GM18868 (cell line): Measurements from ENCODE around the gene CAP2.
"Not testable (repeated sequence)": the region's sequence is repeated elsewhere in the genome, so short reads cannot be mapped to it uniquely, and the experiment has no call there.

Experiments
- ATAC-seq: cut with Tn5 transposase; IDR thresholded peaks from one replicate; pipeline ENCODE4 v1.9.1; 2021; ENCODE audit warnings: mild to moderate bottlenecking, moderate library complexity; ENCODE audit not compliant: unreplicated experiment

The CAP2 gene

DNA sequence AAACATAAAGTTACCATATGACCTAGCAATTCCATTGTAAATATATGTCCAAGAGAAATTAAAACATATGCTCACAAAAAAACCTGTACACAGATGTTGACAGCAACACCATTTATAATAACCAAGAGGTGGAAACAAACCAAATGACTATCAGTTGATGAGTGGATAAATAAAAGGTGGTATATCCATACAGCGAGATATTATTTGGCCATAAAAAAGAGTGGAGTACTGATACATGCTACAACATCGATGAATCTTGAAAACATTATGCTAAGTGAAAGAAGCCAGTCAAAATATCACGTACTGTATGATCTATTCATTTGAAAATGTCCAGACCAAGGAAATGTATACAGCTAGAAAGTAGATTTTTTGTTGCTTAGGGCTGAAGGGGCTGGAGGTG, 2.9 kb downstream of the CAP2 start:
- no peak for ATAC-seq

DNA sequence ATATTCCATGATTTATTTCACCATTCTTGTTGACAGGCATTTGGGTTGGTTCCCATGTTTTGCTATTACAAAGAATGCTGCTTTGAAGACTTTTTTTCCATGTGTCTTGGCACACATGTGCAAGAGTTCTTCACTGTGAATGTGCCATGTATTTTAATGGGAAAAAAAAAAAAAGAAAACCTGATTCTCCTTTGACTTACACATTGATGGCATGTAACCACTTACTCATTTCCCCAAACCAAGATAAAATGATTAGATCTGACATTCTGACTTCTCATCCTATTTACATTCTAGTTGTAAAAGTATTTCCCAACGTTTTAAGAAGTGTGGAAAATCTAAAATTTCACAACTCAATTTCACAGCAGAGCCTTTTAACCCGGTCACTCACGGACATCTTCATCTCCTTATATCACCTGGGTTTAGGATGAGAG, 4.4 kb downstream of the CAP2 start:
- ATAC-seq = no peak

- not testable (repeated sequence) for ATAC-seq
These were observed 12.0 kb downstream of the CAP2 start for GRCh38 chr6:17405181-17405943.

DNA sequence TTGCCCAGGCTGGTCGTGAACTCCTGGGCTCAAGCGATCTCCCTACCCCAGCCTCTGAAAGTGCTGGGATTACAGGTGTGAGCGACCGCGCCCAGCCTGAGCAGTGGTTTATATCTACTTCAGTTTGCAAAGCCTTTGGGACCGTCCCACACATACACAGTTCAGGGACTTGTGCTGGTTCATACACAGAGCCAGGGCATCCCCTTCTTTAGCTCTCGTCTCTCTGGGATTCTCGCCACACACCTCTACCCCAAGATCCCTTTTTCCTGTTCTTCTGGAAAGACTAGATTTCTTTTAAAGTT, 12.5 kb downstream of the CAP2 start:
- ATAC-seq = no peak

DNA sequence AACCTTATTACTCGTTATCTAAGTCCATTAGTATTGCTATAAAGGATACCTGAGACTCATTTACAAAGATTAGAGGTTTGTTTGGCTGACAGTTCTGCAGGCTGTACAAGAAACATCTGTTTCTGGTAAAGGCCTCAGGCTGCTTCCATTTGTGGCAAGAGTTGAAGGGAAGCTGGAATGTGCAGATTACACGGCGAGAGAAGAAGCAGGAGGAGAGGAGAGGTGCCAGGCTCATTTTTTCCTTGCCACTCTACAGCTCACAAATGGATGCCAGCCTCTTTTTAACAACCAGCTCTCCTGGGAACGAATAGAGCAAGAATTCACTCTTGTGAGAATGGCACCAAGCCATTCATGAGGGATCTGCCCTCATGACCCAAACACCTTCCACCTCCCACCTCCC, 14.7 kb downstream of the CAP2 start:
- no peak for ATAC-seq

GRCh38 chr6:17410281-17410680, 16.9 kb downstream of the CAP2 start:
- ATAC-seq = no peak

DNA sequence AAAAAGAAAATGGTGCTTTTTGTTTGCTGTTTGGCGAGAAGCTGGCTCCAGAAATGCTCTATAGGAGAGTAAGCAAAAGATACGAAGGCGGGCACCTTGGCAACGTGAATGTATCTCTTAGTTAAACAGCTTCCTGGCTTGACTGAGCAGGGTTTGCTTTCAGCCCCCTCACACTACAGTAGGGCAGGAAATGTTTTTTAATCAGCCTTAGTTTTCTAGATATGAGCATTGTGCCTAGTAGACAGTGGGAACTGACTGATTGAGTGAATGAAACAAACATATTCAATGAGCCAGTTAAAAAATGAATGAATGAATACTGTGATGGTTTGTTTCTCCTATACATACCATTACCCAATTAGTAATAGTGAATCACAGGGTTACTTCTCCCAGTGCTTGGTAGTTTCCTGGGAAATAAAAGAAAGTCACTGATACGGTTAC, 19.9 kb downstream of the CAP2 start:
- ATAC-seq = no peak

- ATAC-seq = not testable (repeated sequence)
These were observed 21.0 kb downstream of the CAP2 start for GRCh38 chr6:17414395-17414794.

DNA sequence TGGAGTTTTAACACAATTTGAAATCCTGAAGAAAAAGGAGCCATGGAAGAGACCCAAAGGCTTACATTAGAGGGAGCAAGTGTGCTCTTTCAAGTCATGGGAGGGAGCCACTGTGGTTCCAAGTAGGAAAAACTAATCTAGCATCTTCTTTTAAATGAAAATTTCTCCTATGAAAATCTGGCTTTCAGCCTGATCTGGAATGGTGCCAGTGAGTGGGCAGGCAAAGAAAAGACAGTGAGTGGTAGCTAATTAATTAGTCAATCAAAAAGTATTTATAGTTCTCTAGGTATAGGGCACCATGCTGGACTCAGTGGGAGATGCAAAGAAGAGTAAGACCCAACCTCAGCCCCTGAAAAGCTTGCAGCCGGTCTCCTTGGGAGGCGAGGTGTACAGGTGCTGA, 21.9 kb downstream of the CAP2 start:
- ATAC-seq = no peak

DNA sequence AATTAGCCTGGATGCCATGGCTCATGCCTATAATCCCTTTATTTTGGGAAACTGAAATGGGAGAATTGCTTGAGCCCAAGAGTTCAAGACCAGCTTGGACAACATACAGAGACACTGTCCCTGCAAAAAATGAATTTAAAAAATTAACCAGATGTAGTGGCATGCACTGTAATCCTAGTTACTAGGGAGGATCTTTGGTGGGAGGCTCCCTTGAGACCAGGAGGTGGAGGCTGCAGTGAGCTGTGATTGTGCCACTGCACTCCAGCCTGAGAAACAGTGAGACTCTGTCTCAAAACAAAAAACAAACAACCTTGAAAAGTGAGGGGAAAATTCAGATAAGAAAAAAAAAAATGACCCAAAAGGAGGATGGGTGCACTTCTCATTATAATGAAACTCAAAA, 23.4 kb downstream of the CAP2 start:
- no peak for ATAC-seq

DNA sequence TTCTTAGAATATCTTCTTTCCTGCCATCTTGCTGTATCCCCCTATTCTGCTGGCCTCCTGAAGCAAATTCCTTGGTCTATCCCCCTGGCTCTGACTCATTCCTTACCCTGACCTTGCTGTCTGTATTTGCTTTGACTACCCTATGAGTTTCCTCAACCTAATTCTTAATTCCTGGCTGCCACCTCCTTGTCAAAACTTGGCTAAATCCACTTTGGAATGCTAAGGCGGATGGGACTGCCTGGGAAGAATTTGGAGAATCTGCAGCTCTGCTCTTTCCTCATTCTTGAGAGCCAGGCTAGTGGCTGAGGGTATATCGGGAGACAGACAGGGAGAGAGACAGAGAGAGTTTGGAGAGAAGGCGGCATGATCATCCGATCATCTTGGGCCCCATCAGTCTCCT, 24.4 kb downstream of the CAP2 start:
- ATAC-seq = no peak

DNA sequence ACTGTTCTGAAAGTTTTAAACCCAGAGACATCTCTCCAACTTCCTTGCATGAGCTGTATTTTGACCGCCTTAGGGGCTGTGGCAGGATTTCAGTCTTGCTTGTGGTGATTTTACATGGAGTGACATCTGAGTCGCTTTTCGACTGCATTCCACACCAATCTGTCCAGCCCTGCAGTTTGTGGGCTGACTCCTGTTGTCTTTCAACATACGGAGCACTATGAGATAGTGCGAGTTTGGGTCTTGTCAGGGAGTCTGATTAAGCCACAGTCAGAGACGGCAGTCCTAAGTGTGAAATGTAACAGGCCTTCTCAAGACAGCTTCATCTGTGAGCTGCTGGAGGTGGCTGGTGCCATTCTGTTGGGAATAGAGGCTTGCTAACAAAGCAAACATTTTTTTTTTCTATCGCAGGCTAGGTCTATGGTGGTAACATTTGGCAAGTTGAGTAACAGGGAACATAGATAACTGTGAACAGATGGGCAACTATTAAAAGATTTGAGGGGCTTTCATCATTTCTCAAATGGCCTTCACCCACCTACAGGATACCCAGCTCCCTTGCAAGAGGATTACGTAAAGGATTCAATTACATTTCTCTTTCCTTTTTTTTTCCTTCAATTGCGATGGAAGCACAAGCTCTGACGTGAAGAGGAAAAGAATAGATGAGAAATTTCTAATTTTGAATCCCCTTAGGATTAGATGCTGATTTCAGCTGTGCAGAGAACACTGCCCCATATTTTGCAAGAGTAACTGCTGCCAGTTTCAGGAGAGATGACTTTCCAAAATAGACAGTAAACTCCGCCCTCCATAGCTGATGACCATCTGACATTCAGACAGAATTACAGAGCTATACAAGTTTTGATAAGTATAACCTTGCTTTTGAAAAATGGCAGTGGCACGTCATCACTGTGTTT, 25.1 kb downstream of the CAP2 start:
- no peak for ATAC-seq

GRCh38 chr6:17419189-17419575, 25.8 kb downstream of the CAP2 start:
- ATAC-seq = no peak

DNA sequence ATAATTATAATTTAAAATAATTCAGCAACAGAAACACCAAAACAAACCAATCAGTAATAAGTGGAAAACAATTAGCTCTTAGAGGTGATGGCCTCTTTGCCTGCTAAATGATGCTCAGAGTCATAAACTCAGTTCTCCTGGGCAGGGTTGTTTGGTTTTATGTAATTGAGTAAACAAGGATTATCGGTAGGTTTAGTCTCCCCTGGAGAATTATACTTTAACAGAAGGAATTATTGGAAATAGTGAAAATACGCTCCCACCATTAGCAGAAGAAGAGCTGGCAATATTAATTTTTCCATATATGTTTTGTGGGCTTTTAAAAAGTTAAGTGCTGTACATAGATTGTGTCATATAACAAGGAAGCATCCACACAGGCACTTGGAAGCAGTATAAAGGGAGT, 27.0 kb downstream of the CAP2 start:
- ATAC-seq = no peak

DNA sequence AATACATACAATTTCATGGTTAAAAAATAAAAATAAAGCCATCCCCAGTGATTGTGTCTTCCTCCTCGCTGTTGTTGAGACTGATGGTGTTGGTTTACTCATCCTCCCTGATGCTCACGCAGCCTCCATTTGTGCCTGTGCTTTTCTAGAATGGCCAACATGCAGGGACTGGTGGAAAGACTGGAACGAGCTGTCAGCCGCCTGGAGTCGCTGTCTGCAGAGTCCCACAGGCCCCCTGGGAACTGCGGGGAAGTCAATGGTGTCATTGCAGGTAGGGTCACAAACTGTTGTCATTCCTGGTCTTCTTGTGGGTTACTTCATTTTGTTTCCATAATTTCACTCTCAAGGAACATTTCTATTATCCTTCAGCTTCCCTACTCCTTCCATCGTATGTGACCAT, 28.0 kb downstream of the CAP2 start:
- ATAC-seq = no peak

GRCh38 chr6:17423026-17423425, 29.6 kb downstream of the CAP2 start:
- no peak for ATAC-seq

GRCh38 chr6:17427062-17427461, 33.7 kb downstream of the CAP2 start:
- ATAC-seq = no peak

GRCh38 chr6:17427617-17428016, 34.2 kb downstream of the CAP2 start:
- ATAC-seq = no peak

DNA sequence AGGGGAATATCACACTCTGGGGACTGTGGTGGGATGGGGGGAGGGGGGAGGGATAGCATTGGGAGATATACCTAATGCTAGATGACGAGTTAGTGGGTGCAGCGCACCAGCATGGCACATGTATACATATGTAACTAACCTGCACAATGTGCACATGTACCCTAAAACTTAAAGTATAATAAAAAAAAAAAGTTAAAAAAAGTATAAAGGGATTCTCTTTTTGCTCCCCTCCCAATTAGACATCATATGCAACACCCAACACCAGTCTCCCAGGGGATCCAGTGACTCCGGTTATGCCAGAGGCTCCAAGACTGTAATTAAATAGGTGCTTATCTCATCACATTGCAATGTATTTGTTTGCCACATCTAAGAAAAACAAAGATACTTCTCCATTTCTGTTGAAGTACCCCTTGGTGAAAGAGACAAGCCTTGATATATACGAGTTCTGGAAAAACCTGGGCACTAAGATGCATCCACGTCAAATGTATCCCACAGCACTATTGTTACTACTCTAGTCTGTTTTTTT, 35.3 kb downstream of the CAP2 start:
- not testable (repeated sequence) for ATAC-seq

- ATAC-seq = no peak
These were observed 36.1 kb downstream of the CAP2 start for GRCh38 chr6:17429383-17430061.

DNA sequence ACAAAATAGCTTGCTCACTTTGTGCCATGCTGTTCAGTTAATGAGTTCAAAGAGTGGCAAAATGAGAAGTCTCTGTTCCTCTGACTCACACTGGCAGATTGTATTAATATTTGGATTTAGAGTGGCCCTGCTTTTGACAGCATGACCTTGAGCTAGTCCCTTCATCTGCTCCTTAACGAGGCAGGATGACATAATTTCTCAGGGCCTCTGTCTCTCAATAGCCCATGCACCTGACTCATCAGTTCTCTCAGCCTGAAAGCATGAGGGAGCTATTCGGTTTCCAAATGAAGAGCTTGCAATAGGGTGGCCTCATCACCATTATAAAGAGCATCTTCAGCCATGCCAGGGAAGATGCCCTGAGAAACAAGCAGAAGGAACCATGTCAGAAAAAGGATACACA, 38.2 kb downstream of the CAP2 start:
- ATAC-seq = no peak
